A673 (cell line): ENCODE measurements around the gene CCDC85A.

ENCODE experiments used
- EZH2 ChIP-seq: fragments of 200-600 bp; sonication (generic); IDR thresholded peaks from 2 replicates; pipeline ENCODE4 v1.6.1; 2017; ENCODE audit warnings: borderline replicate concordance, low read depth, mild to moderate bottlenecking, mixed read lengths, antibody characterized with exemption, low read length; ENCODE audit not compliant: poor library complexity, severe bottlenecking
- TF ChIP-seq, protein P1 (sequence below): fragments of 300-800, 200-600 bp; sonication (generic); conservative IDR thresholded peaks from 2 replicates; pipeline ENCODE4 v1.5.1; 2017; ENCODE audit warnings: low read depth, mild to moderate bottlenecking, antibody characterized with exemption, low read length, moderate library complexity, mixed read lengths

GRCh38 chr2:56230156-56230555, 46.4 kb downstream of the CCDC85A start:
- TF ChIP-seq, protein P1, sequence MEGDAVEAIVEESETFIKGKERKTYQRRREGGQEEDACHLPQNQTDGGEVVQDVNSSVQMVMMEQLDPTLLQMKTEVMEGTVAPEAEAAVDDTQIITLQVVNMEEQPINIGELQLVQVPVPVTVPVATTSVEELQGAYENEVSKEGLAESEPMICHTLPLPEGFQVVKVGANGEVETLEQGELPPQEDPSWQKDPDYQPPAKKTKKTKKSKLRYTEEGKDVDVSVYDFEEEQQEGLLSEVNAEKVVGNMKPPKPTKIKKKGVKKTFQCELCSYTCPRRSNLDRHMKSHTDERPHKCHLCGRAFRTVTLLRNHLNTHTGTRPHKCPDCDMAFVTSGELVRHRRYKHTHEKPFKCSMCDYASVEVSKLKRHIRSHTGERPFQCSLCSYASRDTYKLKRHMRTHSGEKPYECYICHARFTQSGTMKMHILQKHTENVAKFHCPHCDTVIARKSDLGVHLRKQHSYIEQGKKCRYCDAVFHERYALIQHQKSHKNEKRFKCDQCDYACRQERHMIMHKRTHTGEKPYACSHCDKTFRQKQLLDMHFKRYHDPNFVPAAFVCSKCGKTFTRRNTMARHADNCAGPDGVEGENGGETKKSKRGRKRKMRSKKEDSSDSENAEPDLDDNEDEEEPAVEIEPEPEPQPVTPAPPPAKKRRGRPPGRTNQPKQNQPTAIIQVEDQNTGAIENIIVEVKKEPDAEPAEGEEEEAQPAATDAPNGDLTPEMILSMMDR: no peak
- no peak for TF ChIP-seq EZH2
